Islet of Langerhans (tissue), 1 donor: ENCODE results near the gene SCAPER.
"Not testable (repeated sequence)": the region's sequence is repeated elsewhere in the genome, so short reads cannot be mapped to it uniquely, and the experiment has no call there.

ENCODE experiments used
- FAIRE-seq: peaks from one replicate; lab custom pipeline; 2011; peaks lifted over from hg19 to GRCh38; lab: Jason Lieb, UNC

Gene SCAPER

DNA sequence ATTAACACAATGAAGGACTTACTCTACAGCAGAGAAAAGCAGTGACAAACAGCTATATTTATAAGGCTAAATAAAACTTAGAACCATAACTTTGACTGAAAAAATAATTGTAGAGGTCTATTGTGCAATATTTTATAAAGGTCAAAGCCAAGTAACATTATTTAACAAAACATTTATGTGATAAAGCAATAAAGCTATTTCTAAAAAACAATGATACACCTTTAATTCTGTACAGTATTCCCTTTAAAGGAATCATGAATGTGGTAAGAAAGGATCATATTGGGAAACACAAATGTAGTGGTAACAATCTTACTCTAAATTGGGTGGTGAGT is 332.2 kb downstream of the SCAPER start:
- no peak for FAIRE-seq

- FAIRE-seq: no peak
Measured at GRCh38 chr15:76566276-76566675, 338.9 kb downstream of the SCAPER start.

DNA sequence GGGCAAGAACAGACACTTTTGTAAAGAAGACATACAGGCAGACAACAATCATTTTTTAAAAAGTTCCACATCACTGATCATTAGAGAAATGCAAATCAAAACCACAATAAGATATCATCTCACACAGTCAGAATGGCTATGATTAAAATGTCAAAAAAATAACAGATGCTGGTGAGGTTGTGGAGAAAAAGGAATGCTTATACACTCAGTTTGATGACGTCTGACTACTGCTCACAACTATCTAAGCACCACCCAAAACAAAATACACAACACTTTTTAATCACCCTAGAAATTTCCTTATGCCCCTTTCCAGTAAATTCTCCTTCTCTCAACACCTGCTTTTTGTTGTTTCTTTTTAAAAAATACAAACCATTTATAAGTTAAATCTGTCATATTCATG is 339.8 kb downstream of the SCAPER start:
- FAIRE-seq: no peak

DNA sequence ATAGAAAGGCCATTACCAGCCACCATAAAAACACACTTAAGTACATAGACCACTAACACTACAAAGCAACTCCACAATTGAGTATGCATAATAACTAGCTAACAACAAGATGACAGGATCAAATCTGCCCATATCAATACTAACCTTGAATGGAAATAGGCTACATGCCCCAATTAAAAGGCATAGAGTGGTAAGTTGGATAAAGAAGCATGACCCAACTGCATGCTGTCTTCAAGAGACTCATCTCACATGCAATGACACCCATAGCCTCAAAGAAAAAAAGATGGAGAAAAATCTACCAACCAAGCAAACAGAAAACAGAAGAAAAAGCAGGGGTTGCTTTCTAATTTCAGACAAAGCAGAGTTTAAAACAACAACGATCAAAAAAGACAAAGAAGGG is 349.9 kb downstream of the SCAPER start:
- no peak for FAIRE-seq

- no peak for FAIRE-seq
Measured at GRCh38 chr15:76553564-76553963, 351.6 kb downstream of the SCAPER start.

GRCh38 chr15:76553102-76553501 is 352.0 kb downstream of the SCAPER start:
- FAIRE-seq: no peak

DNA sequence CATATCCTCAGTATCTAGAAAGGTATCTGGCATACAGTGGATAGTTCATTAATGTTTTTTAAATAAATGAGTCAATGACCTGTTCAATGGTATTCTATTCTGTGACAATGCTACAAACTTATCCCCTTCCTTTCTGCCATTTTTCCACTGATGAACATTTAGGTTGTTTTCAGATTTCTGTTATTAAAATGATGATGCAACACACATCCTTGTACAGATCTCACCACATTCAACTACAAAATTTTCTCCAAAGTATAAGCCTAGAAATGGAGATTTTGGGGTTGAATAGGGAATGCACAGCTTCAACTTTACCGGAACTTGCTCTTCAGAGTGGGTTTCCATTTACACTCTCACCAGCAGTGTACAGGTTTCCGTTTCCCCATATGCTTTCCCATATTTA is 358.3 kb downstream of the SCAPER start:
- FAIRE-seq: peak; percentile 89

DNA sequence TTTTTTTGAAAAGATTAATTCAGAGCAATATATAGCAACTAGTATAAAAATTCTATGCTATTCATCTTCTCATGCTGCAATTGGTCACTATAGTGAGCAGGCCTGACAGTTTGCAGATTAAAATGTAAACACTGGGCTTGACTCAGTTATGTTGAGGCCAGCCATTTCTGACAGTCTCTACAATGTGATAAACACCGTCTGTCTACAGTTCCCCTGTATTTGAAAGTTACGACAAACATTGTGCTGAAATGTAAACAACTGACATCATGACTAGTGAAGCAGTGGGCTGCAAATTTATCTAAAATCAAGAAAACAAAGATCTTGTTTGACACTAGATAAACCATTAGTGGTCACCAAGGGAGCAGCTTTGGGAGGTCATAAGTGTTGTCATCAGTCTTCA is 371.1 kb downstream of the SCAPER start:
- no peak for FAIRE-seq

GRCh38 chr15:76533060-76533820 is 371.9 kb downstream of the SCAPER start:
- no peak for FAIRE-seq

GRCh38 chr15:76529911-76530310 is 375.2 kb downstream of the SCAPER start:
- FAIRE-seq: no peak

GRCh38 chr15:76526111-76526510 is 379.0 kb downstream of the SCAPER start:
- FAIRE-seq: no peak

DNA sequence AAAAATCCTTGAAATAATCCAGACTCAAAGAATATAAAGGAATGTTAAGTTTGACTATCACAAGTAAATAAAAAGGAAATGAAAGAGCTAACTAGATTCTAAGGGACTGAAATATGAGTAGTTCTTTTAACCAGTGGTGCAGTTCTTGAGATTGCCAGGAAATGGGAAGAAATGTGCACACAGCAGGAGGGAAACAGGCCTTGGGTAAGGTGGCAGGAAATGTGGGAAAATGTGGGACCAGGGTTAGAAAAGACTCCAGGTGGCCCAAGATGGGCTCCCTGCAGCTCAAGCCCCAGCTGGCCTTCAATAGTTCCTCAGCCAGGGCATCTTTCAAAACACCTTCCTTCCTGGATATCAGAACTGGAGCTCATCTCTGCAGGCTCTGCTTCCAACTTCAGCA is 387.2 kb downstream of the SCAPER start:
- no peak for FAIRE-seq

DNA sequence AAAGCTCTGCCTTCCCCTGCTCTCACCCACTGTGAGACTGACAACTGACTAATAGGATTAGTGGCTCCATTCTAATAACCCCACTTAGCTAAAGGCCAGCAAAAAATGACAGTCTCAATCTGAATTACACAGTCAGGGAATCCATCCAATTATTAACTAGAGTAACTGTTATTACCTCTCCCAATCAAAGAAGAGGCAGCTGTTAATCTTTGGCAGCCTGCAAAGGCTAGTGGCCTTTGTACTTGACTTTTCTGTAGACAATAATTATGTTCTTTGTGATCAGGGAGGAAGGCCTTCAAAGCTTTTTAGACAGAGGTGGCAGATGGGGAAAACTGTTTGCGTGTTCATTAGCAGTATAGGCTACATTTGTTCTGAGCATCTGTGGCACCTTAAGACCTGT is 390.9 kb downstream of the SCAPER start:
- FAIRE-seq: peak; percentile 95

DNA sequence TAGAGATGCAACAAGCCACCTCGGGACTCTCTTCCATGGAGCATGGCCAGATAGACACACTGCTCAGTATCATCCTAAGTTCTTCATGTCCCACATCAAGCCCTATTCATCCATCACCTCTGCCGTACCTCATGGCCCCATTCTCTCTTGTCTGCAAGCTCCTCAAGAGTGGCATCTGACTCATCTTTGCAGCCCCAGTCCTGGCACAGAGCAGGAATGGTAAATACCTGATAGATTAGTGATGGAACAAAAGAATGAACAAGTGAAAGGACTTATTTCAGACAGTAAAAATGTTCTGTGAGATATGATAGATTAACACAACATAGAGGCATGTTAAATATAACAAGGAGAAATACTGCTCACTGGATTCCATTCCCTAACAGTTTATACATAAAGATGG is 392.2 kb downstream of the SCAPER start:
- FAIRE-seq: no peak

DNA sequence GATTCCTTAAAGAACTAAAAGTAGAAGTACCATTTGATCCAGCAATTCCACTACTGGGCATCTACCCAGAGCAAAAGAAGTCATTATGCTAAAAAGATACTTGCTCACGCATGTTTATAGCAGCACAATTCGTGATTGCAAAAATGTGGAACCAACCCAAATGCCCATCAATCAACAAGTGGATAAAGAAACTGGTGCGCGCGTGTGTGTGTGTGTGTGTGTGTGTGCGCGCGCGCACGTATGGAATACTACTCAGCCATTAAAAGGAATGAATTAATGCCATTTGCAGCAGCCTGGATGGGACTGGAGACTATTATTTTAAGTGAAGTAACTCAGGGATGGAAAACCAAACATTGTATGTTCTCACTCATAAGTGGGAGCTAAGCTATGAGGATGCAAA is 394.5 kb downstream of the SCAPER start:
- not testable (repeated sequence) for FAIRE-seq

DNA sequence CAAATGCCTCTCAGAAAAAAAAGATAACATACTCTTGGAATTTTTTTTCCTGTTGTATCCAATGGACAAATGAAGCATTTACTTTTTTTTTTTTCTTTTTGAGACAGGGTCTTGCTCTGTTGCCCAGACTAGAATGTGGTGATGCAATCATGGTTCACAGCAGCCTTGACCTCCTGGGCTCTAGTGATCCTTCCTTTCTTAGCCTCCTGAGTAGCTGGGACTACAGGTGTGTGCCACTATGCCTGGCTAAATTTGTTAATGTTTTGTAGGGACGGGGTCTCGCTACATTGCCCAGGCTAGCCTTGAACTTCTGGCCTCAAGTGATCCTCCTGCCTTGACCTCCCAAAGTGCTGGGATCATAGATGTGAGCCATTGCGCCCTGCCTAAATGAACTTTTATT is 401.3 kb downstream of the SCAPER start:
- no peak for FAIRE-seq

GRCh38 chr15:76503121-76503520 is 402.0 kb downstream of the SCAPER start:
- no peak for FAIRE-seq

DNA sequence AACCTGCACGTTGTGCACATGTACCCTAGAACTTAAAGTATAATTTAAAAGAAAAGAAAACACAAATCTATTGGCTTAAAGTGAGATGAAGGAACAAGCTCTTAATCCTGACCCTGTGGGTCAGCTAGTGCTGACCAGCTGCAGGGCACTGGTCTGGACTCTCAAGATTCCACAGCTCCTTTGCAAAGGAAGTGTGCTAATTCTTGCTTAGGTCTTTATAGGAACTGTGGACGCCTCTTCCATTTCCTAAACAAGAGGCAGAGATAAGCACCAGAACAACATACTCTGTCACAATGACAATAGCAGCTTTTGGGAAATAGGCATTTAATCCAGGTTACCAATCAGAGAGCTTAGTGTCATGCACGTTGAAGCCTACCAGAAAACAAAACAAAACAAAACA is 402.5 kb downstream of the SCAPER start:
- FAIRE-seq: no peak

- not testable (repeated sequence) for FAIRE-seq
Measured at GRCh38 chr15:76502185-76502584, 403.0 kb downstream of the SCAPER start.

DNA sequence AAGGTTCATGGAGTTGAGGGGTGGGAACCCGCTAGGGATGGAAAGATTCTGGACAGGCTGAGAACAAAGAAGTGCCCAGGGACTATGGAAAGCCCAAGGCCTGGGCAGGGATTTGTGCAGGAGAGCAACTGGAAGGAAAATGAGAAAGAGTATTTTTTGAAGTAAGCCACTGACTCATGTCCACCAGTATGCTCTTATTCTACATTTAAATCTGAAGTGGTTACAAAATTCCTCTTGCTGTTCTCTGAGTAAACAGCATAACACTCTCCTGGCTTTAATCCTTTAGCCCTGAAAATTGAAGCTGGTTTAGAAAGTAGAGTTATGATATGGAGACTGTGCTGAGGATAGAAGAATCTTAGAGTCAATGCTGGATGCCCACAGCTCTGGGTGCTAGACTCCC is 403.4 kb downstream of the SCAPER start:
- FAIRE-seq: no peak

DNA sequence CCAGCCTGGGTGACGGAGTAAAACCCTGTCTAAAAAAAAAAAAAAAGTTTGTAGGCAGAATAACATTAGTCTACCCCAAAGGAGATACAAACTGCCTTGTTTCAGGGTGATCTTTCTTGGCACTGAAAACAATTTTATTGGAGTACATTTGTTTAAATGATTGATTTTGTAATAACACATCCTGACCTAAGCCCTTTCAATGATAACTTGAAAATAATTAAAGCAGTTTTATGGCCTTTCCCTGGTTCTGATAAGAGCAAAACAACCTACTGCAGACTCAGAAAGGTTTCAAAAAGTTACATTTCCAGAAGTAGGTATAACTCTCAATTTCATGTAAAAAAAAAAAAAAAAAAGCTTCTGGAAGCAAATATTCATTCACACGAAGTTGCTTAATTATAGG is 404.1 kb downstream of the SCAPER start:
- FAIRE-seq: no peak

GRCh38 chr15:76495487-76495886 is 409.7 kb downstream of the SCAPER start:
- FAIRE-seq: no peak

GRCh38 chr15:76492538-76492937 is 412.6 kb downstream of the SCAPER start:
- FAIRE-seq: no peak

GRCh38 chr15:76483752-76484151 is 421.4 kb downstream of the SCAPER start:
- no peak for FAIRE-seq

DNA sequence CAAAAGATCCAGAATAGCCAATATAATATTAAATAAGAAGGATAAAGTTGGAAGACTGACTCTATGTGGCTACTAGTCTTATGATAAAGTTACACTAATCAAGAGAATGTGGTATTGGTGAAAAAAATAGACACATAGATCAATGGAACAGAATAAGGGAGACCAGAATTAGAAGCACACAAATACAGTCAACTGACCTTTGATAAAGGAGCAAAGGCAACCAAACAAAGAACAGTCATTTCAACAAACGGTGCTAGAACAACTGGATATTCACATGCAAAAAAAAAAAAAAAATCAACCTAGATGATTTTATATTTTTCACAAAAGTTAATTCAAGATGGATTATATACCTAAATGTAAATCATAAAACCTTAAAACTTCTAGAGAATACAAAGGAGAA is 422.1 kb downstream of the SCAPER start:
- no peak for FAIRE-seq
